Ecto neural progenitor cell (in vitro differentiated cells): ENCODE measurements around the gene CMTM8.
A peak's percentile ranks its signal among the peaks of the same experiment; 100 is the strongest.
"Not testable (repeated sequence)": the region's sequence is repeated elsewhere in the genome, so short reads cannot be mapped to it uniquely, and the experiment has no call there.

Source experiments
- DNase-seq: peaks from one replicate; pipeline ENCODE4 v3.0.0-alpha.2; 2018; ENCODE audit warnings: low spot score

The CMTM8 gene, protein sequence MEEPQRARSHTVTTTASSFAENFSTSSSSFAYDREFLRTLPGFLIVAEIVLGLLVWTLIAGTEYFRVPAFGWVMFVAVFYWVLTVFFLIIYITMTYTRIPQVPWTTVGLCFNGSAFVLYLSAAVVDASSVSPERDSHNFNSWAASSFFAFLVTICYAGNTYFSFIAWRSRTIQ

DNA sequence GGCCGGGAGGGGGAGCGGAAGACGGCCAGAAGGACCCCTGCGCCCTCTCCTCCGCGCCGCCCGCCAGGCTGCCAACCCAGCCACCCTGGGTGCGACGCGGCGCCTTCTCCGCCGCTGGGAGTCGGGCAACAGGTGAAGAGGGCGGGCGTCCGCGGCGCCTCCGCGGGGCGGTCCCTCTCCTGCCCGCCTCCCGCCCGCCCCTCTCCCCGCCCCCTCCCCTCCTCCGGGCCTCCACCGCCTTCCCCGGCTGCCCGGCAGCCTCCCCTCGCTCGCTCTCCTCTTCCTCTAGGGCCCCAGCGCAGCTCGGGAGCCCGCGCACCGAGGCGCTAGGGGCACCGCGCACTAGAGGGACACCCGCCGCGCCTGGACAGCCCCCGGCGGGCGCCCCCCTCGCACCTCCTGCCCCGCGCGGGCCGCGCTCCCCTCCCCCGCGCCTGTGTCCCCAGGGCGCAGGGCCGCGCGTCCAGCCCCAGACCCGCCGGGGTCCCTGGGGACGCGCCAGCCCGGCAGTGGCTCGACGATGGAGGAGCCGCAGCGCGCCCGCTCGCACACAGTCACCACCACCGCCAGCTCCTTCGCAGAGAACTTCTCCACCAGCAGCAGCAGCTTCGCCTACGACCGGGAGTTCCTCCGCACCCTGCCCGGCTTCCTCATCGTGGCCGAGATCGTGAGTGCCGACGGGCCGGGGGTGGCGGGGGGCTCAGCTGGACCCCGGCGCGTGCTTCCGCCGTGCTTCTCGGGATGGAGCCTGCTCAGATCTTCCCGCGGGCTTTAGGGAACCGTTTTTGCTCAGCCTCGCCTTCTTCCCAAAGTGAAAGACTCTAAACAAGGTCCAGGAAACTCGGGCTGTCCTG is at the start of gene CMTM8:
Gene CMTM8 (plus strand): TSS at position 228 of the 854 bp plus-strand sequence. CDS start 293 bp downstream, at position 521.
- DNase-seq: peak; percentile 78

DNA sequence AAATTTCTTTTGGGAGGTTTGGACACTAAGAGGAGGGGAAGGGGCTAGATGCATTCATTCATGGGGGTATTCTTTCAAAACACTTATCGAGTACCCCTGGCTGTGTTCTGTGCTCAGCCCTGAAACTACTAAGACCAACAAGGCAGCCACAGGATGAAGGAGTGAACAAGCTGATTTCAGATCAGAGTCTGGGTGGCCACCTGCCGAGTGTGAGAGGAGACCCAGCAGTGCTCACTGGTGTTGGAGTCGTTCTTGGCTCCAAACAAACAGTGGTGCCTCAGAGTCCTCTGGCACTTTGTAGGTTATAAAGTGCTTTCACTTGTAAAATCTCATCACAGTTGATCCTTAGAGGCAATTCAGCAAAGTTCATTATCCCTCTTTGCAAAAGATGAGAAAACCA is 48.8 kb upstream of the CMTM8 start:
- DNase-seq: no peak

DNA sequence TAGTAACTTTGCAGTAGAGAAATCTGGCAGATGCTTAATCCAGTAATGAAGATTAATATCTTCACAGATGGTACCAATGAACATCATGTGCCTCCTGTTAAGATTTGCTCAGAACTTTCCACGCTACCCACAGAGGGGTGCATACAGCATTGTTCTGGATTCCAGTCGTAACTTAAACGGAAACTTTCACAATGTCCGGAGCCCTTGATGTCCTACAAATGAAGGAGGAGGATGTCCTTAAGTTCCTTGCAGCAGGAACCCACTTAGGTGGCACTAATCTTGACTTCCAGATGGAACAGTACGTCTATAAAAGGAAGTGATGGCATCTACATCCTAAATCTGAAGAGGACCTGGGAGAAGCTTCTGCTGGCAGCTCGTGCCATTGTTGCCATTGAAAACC is 47.9 kb upstream of the CMTM8 start:
- DNase-seq: not testable (repeated sequence)

DNA sequence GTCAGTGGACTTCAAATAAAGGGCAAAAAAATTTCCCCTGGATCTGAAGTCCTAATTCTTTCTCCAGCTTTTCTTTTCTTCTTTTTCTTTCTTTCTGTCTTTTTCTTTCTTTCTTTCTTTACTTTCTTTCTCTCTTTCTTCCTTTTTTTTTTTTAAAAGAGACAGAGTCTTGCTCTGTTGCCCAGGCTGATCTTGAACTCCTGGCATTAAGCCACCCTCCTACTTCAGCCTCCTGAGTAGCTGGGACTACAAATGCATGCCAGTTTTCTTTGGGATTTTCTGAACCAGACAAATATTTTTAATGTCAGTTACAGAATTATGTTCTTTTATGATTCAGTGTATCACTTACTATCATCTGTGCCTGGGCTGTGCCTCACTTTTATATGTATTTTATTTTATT is 45.4 kb upstream of the CMTM8 start:
- DNase-seq: no peak

DNA sequence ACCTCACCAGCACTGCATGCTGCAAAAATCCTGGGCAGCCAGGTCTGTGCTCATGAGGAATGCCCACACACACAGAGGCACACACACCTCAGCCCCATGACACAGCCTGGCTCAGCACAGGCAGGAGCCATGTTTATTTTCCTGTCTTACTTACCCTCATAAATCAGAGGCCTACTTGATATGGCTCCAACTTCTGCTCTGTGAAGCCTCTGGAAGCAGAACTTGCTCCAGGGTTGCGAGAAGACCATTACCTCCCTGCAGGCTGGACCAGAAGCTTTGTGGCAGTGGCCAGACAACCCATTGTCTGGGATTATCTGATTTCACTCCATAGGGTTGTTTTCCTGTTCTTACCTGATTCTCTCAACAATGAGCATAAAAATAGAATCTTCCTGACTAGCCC is 43.8 kb upstream of the CMTM8 start:
- no peak for DNase-seq

DNA sequence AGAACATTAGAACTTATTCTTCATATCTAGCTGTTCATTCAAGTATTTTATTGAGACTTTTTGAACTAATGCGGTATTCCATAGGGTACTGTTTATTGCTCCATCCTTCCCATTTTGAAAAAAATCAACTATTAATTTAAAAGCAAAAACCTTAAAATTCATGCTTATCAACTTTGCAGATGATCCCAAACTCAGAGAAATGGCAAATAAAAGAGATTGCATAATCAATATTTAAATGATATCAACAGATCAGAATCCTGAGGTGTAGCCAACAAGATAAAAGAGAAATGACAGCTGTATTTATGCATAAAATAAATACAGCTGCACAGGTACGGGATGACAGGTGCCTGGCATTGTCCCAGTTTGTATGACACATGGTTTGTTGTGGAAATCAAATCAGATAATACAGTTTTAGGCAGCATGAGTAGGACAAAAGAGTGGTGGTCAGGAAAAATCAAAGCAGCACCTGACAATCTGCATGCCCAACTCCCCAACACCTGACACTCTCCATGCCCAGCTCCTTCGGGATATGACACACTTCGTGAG is 42.4 kb upstream of the CMTM8 start:
- no peak for DNase-seq

DNA sequence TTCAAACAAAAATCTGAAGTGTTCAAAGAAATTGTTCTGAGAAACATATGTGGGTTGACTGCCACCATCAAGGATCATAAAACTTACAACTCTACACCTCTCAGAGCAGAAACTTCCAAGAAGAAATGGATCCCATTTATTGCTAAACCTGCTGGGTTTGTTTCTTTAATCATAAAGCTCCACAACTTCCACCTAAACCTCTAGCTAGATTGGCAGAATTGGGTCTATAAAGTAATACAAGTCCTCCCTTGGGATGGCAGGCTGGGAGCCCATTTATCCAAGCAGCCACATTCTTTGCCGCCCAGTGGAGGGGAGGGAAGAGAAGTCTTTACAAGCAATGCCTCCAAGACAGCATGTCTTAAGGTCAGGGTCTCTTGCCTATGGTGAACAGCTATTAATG is 40.5 kb upstream of the CMTM8 start:
- no peak for DNase-seq

DNA sequence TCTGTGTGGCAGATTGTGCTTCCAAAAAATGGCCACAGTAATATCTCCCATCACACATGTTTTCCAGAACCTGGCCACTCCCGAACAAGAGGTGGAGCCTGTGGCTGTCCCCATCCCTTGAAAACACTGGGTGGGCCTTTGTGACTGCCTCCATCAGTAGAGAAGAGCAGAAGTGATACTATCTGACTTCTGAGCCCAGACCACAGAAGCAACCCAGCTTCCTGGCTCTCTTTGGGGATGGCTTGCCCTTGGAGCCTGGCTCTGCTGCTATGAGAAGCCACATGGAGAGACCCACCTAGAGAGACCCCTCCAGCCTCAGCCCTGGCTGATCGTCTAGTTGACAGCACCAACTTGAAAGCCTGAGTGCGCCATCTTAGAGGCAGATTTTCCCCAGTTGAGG is 39.8 kb upstream of the CMTM8 start:
- no peak for DNase-seq

DNA sequence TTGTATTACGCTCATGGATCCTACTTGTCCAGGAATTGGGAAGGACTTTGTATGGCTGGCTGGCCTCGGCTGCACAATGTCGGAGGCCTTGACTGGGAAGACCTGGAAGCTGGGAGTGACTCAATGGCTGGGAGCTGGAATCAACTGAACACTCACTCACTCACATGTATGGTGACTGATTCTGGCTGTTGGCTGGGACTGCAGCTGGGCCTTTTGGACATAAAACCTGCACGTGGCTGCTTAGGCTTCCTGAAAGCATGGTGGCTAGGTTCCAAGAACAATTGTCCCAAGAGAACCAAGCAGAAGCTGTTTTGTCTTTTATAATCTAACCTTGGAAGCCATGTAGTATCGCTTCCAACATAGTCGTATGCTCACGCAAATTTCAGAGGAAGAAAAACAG is 38.0 kb upstream of the CMTM8 start:
- no peak for DNase-seq

DNA sequence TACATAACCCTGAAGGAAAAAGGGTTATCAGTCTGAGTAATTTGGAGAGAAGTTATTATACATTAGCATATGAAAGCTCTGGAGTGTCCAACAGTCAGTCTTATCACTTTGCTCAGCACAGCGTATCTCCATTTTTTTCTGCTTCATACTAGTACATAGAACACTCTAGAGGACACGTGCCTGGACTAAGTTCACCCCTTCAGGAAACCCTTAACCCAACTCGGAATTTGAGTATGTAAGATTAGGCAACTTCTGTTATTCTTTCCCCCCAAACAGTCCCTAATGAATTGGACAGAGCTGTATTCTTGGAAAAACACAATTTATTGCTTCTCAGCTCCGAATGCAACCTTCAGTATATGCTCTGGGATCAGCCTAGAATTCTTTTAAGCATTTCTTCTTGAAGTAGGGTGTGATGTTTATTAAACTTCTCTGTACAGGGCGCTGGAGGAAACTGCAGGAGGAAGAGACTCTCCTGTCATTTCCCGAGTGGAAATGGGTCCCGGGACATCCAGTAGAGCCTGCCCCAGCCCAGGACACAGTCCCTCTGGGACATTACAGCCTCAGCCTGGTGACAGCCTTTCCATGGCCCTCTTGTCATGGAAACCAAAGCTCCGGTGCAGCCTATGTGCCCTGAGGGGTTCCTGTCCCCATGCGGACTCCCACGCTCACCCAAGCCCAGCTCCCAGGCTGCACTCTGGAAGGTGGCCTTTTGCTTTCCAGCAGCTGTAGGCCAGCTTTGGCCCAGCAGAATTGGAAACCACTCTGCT is 37.3 kb upstream of the CMTM8 start:
- DNase-seq: peak; percentile 28

DNA sequence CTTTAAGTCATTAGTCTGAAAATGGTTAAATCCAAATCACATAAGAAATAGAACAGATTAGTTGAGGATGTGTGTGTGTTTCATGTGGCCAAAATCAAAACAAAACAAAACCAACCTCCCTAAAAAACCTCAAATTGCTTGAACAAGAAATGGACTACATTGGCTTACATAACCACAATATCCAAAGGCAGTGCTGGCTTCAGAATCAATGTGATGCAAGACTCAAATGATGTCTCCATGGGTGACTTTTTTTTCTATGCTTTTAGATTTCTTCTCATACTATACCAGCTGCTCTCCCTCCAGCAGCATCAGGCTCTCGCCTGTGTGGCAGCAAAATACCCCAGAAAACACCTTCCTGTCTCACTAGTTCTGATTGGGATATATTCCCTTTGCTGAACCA is 36.0 kb upstream of the CMTM8 start:
- no peak for DNase-seq

DNA sequence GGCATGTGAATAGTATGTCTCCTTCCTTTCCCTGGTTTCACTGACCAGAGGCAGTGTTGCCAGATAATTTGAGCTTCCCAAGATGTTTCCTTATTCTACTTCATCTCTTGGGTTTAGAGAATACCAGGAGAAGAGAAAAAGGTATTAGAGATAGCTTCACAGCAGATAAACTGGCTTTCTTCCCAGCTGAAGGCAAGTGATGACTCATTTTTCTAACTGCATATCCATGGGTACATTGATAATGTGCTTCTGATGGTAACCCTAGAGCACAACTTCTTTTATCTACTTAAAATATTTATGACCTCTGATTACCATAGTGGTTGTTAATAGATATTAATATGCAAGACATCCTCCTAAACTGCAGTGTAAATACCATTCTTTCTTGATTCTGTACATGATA is 34.6 kb upstream of the CMTM8 start:
- DNase-seq: no peak

DNA sequence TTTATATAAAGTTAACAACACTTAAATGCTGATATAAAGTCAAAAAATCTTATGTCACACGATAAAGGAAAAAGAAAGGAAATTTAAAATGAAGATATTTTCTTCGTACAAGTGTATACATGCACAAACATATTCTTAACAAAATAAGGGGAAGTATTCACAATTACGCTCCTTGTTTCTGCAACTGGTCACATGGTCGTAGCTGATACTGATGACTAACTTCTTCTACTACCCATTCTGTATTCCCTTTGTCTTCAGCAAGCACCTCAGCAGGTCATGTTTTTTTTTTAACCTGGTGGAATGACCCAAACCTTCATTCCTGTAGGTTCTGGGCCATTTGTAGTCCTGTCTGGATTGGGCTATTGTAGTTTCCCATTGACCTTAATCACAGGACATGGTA is 30.0 kb upstream of the CMTM8 start:
- DNase-seq: no peak

DNA sequence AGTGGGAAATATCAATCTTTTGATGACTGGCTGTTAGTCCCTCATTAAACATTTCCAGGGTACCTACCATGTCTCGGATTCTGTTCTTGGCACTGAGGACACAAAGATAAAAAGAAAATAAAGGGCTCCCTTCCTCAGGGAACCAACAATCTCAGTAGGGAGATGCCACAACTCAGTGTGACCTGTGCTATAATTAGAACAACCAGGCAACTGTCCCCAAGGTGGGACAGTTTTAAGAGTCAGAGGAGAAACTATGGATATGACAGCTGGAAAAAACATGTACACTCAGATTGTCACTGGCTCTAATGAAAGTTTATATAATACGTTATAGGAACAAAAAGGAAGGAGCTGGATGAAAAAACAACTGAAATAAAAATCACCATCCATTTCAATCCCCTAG is 23.3 kb upstream of the CMTM8 start:
- no peak for DNase-seq

DNA sequence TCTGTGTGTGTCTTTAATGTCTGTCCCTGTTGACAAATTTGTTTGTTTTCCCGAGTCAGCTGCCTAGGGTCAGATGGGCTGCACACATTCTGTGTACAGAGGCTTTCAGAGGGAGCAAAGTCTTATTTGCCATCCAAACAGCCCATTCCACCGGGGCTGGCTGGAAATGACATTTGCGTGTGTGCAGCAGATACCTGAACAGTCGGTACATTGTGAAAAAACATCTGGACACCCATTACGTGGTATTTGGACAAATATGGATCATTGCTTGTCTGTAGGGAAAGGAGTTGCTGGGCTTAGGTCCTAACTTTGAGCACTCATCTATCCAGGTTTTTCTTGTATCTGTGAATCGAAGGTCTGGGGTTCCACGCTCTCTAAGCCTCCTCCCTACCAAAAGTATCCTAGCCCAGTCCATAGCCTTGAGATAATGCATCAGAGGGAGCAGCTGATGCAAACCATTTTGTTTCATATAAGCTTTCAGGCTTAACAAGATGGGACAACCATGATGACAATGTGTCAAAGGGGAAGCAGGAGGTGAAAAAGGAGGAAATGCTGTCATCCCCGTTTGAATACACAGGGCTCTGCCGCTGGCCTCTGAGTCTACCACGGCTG is 22.2 kb upstream of the CMTM8 start:
- no peak for DNase-seq

DNA sequence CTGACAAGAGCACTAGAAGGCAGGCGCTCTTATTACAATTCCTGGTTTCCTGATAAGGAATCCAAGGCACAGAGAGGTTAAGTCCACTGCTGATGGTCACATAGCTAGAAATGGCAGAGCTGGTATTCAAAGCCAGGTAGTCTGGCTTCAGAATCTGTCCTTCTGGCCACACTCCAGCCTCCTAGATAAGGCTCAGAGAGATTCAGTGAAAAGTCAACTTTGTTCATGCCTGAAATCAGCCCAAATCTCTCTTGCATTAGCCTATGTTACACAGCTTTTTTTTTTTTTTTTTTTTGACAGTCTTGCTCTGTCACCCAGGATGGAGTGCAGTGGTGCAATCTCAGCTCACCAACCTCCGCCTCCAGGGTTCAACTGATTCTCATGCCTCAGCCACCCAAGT is 21.1 kb upstream of the CMTM8 start:
- DNase-seq: no peak

DNA sequence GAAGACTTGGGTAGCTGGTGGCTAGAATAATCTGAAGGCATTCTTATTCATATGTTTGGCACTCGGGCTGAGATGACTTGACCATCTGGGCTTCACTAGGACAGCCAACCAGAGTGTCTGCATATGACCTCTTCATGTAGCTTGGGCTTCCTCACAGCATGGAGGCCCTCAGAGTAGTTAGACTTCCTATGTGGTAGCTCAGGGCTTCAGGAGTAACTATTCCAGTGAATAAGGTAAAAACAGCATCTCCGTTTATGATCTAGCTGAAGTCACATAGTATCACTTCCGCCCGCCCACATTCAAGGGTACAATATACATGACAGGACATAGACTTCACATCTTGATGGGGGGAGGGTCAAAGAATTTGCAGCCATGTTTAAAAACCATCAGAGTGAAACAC is 18.9 kb upstream of the CMTM8 start:
- no peak for DNase-seq

DNA sequence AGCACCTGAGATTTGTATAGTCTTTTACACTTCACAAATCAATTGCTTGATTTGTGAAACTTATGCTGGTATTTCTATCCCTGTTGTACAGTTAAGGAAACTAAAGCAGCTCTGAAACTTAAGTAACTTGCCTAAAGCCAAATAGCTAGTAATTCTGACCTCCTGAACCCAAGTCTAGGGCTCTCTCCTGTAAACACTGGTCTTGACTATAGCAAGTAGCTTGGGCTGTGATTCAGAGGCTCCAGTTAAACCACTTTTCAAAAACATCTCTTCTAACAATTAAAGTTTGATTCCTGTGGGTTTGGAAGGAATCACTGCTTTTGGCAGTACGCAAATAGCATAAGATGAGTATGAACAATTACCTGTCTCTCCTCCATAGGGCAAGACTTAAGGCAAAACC is 18.5 kb upstream of the CMTM8 start:
- DNase-seq: no peak

DNA sequence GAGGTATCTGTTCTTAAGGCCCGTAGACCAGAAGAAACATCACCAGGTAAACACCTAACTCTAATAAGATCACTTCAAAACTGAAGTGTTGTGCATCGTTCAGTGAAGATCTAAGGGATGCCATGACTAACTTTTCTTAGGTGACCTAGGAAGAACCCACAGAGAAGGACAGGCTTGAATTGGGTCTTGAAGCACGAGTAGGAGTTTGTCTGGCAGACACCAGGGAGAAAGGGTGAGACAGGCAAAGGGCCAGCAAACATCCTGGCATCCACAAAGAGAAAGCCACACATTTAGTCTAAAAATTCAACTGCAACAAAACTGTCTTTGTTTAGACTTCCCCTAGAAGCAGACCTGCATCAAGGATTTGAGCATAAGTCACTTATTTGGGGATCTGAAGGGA is 15.5 kb upstream of the CMTM8 start:
- DNase-seq: no peak

DNA sequence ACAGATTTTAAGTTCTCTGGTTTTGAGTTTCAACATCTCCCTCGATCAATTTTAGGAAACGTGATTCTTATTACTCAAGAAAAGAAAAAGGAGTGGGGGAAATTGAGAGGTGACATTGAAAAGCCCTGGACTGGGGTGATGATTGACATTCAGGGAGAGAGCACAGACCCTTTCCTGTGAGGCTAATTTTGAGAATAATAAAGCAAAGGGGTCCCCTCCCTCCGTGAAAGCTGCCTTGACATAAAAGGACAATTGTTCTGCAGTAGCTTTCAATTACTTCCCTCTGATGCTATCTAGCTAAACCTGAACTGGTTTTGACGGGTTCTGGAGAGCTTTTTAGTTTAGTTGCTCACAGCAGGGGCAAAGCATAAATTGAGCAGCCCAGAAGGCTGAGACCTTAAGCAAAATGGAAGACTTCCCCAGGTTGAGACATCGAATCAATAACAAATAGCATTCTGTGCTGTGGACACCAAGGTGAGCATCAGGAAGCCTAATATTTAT is 14.4 kb upstream of the CMTM8 start:
- no peak for DNase-seq

DNA sequence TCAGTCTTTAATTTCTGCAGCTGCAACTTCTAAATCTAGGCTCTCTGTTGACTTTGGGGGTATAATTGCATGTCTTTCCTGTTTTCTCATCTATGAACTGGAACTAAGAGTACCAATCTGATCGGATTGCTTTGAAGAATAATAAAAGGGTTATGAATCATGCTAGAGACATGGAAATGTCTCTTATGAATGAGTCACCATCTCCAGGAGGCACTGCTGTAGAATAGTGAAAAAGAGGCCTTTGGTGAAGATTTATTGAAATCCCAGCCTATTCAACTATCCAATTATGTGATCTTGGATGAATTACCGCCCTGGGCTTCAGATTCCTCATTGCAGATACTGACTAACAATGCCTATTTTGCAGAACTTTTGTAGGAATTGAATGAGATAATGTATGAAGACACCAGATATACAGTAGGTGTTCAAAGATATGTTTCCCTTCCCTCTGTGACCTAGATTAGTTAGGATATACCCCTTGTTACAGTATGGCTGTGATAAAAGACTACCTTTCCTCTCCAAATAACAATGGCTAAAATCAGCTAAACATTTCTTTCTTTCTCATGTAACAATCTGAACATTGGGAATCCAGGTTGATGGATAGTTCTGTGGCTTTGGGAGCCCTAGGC is 11.5 kb upstream of the CMTM8 start:
- DNase-seq: no peak

DNA sequence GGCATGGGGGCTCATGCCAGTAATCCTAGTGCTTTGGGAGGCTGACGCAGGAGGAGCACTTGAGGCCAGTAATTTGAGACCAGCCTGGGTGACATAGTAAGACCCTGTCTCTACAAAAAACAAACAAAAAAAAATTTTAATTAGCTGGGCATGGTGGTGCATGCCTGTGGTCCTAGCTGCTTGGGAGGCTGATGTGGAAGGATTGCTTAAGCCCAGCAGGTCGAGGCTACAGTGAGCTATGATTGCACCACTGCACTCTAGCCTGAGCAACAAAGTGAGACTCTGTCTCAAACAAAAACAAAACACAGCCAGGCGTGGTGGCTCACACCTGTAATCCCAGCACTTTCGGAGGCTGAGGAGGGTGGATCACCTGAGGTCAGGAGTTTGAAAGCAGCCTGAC is 9.7 kb upstream of the CMTM8 start:
- DNase-seq: peak; percentile 14
